Peyer's patch (tissue), 4 donors: Measurements from ENCODE around the gene VENTX.

Experiments
- POLR2A ChIP-seq, 2 donors: fragments of 450-650 bp; IDR thresholded peaks; one replicate each; pipeline ENCODE4 v1.5.1; 2017; ENCODE audit warnings: antibody characterized with exemption in 2 of 2, mild to moderate bottlenecking in 2 of 2, moderate library complexity in 2 of 2
- TF ChIP-seq, protein P1 (sequence below), 6 experiments: fragments of 450-650 bp in 4 of 6; fragments of 200-600 bp in 2 of 6; sonication (generic) in 1 of 6; IDR thresholded peaks; one replicate each; pipeline ENCODE4 v1.5.1; 2017 to 2019; ENCODE audit warnings: antibody characterized with exemption in 6 of 6, mild to moderate bottlenecking in 3 of 6, moderate library complexity in 1 of 6

DNA sequence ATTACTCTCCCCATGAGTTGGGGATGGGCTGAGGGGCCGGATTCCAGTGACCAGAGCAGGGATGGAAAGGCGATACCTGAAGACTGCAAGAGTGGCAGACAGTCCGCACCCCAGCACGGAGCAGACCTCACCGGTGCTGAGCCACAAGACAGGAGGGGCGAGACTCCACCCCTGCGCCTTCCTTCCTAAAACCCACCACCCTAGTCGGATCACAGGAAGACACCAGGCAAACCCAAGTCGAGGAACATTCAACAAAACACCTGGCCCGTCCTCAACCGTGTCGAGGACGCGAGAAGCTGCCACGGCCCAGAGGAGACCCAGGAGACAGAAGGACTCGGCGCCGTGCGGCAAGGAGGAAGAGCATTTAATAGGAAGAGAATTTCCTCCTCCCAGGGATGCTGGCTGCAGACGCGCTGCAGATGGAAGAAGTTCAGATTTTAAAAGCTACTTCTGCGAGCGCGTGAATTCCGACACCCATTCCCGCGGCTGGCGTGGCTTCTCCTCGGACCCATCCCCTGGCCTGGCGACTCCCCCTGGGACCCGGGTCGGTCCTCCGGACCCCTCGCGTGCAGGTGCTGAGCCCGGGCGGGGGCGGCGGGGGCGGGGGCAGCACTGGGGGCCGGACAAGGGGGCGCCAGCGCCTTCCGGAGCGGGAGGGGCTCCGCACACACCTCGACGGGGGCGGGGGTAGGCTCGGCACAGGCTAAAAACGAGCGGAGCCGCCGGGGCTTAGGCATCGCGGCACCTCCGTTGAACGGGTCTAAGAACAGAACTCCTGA is 8.2 kb upstream of the VENTX start:
- TF ChIP-seq, protein P1, sequence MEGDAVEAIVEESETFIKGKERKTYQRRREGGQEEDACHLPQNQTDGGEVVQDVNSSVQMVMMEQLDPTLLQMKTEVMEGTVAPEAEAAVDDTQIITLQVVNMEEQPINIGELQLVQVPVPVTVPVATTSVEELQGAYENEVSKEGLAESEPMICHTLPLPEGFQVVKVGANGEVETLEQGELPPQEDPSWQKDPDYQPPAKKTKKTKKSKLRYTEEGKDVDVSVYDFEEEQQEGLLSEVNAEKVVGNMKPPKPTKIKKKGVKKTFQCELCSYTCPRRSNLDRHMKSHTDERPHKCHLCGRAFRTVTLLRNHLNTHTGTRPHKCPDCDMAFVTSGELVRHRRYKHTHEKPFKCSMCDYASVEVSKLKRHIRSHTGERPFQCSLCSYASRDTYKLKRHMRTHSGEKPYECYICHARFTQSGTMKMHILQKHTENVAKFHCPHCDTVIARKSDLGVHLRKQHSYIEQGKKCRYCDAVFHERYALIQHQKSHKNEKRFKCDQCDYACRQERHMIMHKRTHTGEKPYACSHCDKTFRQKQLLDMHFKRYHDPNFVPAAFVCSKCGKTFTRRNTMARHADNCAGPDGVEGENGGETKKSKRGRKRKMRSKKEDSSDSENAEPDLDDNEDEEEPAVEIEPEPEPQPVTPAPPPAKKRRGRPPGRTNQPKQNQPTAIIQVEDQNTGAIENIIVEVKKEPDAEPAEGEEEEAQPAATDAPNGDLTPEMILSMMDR (IDR thresholded peaks at IDR 0.05), result no peak
- no peak for TF ChIP-seq POLR2A (IDR thresholded peaks at IDR 0.05)
